Activated CD8-positive, alpha-beta T cell treated with anti-CD3 and anti-CD28 coated beads for 36 hours (primary cell): Measurements from ENCODE around the gene GDPD5. TPM values are rescaled to one million over a fixed set of nuclear protein-coding genes. Genes with fewer than 3 reads are reported as not detected.

Experiments
- ATAC-seq: fragments of 200-7000 bp; cut with Tn5 transposase; one replicate; pipeline ENCODE4 v1.10.0; 2021; ENCODE audit warnings: mild to moderate bottlenecking, moderate library complexity
- CTCF ChIA-PET: fragments of 350-600 bp; sonication (Branson Sonifier 250); formaldehyde crosslinking; loops from one replicate; lab custom pipeline; 2021; ENCODE audit warnings: antibody characterized with exemption; lab: Charles Lee
- POLR2A ChIA-PET: fragments of 350-600 bp; sonication (Branson Sonifier 250); formaldehyde crosslinking; loops from one replicate; lab custom pipeline; 2021; ENCODE audit warnings: antibody characterized with exemption; lab: Charles Lee
- DNase-seq: peaks from one replicate; pipeline ENCODE4 v3.0.0-alpha.2; 2020
- H3K27ac Mint-ChIP-seq: one replicate; pipeline ENCODE4 v1.8.0; 2021; ENCODE audit warnings: mild to moderate bottlenecking, mixed read lengths
- H3K27me3 Mint-ChIP-seq: one replicate; pipeline ENCODE4 v1.8.0; 2021; ENCODE audit warnings: mixed read lengths
- H3K36me3 Mint-ChIP-seq: one replicate; pipeline ENCODE4 v1.8.0; 2021; ENCODE audit warnings: low read depth, mixed read lengths
- H3K4me1 Mint-ChIP-seq: one replicate; pipeline ENCODE4 v1.8.0; 2021; ENCODE audit warnings: low read depth, mixed read lengths
- H3K4me3 Mint-ChIP-seq: one replicate; pipeline ENCODE4 v1.8.0; 2021; ENCODE audit warnings: mild to moderate bottlenecking, moderate library complexity, mixed read lengths
- H3K9me3 Mint-ChIP-seq: one replicate; pipeline ENCODE4 v1.8.0; 2021; ENCODE audit warnings: mixed read lengths
- intact Hi-C: fragments of 100-400 bp; cut with micrococcal nuclease; formaldehyde crosslinking; loops from one replicate; pipeline ENCODE4 v1.10.0; 2022
- total RNA-seq, 2 experiments: library from RNA; stranded (reverse); gene quantifications; one replicate each; pipeline ENCODE4 v1.2.3, GENCODE V29; 2021
- TF ChIP-seq, protein P1 (sequence below): fragments of 200-600 bp; IDR thresholded peaks from one replicate; pipeline ENCODE4 v1.8.0; 2022; ENCODE audit warnings: antibody characterized with exemption, mild to moderate bottlenecking

GDPD5 gene
- total RNA-seq, 2 experiments from 2014 or later, result 7.8 to 11.0 TPM

DNA sequence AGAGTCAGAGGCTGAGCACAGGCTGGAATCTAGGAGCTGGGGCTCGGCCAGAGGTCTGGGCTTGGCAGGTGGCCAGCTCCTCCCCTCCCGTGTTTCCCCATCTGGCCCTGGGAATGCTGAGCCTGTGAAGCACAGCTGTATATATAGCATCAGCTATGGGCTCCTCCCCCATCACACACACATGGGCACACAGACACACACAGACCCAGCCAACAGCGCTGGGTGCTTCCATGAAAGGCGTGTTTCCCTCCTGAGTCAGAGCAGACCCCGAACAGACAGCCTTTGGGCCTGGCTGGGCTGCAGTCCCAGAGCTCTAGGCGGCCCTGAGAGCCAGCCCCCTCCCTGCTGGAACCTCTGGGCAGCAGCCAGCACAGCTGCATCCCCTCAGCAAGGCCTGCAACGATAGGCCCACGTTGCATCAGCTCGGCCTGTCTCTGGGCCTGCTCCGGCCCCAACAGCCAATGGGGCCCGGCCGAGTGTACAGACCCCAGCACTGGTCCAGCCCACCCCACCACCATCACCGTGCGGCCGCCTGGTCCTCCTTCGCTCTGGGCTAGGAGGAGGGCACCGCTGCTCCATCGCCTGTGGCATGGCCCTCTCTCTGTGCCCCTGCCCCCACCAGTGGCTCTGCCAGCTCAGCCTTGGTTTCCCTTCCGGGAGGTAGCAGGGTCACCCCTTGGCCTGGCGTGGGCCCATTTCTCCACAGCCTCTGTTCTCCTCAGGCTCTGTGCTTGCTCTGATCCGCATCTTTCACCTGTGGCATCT is 28.7 kb upstream of the GDPD5 start:
- ChIA-PET CTCF (interaction anchor here (0.9 to 2.7 kb wide), 2 partner anchors 22 to 23 kb away, joined by 3 to 10 read pairs; no protein-coding TSS in a partner anchor), POLR2A (interaction anchor here (0.6 to 1.1 kb wide), 2 partner anchors 8 to 10 kb away, joined by 3 read pairs; no protein-coding TSS in a partner anchor)
- intact Hi-C loops, result no loop called here
- DNase-seq, result no peak
- H3K27me3 Mint-ChIP-seq, result no peaks in the 10 kb centered on the region
- TF ChIP-seq, protein P1, sequence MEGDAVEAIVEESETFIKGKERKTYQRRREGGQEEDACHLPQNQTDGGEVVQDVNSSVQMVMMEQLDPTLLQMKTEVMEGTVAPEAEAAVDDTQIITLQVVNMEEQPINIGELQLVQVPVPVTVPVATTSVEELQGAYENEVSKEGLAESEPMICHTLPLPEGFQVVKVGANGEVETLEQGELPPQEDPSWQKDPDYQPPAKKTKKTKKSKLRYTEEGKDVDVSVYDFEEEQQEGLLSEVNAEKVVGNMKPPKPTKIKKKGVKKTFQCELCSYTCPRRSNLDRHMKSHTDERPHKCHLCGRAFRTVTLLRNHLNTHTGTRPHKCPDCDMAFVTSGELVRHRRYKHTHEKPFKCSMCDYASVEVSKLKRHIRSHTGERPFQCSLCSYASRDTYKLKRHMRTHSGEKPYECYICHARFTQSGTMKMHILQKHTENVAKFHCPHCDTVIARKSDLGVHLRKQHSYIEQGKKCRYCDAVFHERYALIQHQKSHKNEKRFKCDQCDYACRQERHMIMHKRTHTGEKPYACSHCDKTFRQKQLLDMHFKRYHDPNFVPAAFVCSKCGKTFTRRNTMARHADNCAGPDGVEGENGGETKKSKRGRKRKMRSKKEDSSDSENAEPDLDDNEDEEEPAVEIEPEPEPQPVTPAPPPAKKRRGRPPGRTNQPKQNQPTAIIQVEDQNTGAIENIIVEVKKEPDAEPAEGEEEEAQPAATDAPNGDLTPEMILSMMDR, result no peak
- no peak overlapping the region for H3K4me3 Mint-ChIP-seq
- no peak for ATAC-seq
- peaks cover under 1% of the 10 kb centered on the region for H3K4me1 Mint-ChIP-seq
- no peaks in the 10 kb centered on the region for H3K36me3 Mint-ChIP-seq
- no peaks in the 10 kb centered on the region for H3K9me3 Mint-ChIP-seq
- H3K27ac Mint-ChIP-seq, result no peak overlapping the region

DNA sequence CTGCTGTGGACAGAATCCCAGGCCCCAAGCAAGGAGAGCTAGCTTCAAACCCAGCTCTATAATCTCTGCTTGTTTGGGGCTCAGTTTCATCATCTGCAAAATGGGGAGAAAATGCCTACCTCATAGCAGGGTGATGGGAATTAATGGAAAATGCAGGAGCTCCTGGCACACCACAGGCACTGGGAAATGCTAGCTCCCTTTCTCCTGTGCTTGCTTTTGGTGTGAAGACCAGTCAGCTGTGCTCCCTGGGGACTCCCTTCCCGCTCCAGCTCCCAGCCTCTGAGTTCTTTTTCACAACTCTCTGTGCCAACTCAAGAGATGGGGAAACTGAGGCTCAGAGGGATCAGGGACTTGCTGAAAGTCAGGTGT is 28.1 kb upstream of the GDPD5 start:
- ChIA-PET CTCF (interaction anchor here (0.7 to 2.7 kb wide), 4 partner anchors 22 to 249 kb away, joined by 3 to 10 read pairs (median 3); no protein-coding TSS in a partner anchor), POLR2A (interaction anchor here (1.1 kb wide), 1 partner anchor 11 kb away, joined by 3 read pairs; no protein-coding TSS in a partner anchor)
- Mint-ChIP-seq H3K4me3 (no peak overlapping the region), H3K27ac (no peak overlapping the region), H3K27me3 (no peaks in the 10 kb centered on the region), H3K9me3 (no peaks in the 10 kb centered on the region), H3K36me3 (no peaks in the 10 kb centered on the region), H3K4me1 (peaks cover 4% of the 10 kb centered on the region)
- intact Hi-C loops, result no loop called here
- TF ChIP-seq, protein P1, result no peak
- no peak for ATAC-seq
- DNase-seq, result no peak

DNA sequence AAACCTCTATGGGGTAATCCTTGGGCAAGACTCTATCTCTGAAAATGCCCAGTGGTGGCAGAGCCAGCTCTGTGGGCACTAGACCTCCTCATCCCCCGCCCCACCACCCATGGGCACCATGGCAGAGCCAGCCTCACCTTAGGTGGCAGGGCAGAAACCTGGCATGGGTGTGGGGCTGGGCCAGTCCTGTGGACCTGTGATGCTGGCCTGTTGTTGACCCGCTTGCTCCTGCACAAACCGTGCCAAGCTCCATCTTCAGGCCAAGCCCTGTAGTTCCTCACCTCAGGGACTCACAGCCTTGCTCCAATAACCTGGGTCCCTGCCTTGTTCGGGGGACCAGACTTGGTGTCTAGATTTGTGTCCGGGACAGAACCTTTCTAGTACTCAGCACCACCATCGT is 27.4 kb upstream of the GDPD5 start:
- ChIA-PET CTCF (interaction anchor here (0.7 to 2.7 kb wide), 3 partner anchors 24 to 250 kb away, joined by 3 to 10 read pairs (median 3); no protein-coding TSS in a partner anchor), POLR2A (interaction anchor here (0.8 to 1.1 kb wide), 2 partner anchors 11 to 153 kb away, joined by 3 read pairs; partner anchors contain the start of gene RPS3)
- no peak overlapping the region for H3K4me3 Mint-ChIP-seq
- ATAC-seq (no peak), DNase-seq (no peak)
- no peaks in the 10 kb centered on the region for H3K9me3 Mint-ChIP-seq
- TF ChIP-seq, protein P1, result no peak
- peaks cover 4% of the 10 kb centered on the region for H3K4me1 Mint-ChIP-seq
- intact Hi-C loops, result no loop called here
- H3K27ac Mint-ChIP-seq, result no peak overlapping the region
- H3K27me3 Mint-ChIP-seq, result no peaks in the 10 kb centered on the region
- H3K36me3 Mint-ChIP-seq, result no peaks in the 10 kb centered on the region

- Mint-ChIP-seq H3K9me3 (no peaks in the 10 kb centered on the region), H3K27ac (peak overlapping the region; percentile 38), H3K36me3 (no peaks in the 10 kb centered on the region), H3K4me1 (peaks cover 4% of the 10 kb centered on the region), H3K4me3 (no peak overlapping the region), H3K27me3 (no peaks in the 10 kb centered on the region)
- TF ChIP-seq, protein P1, result no peak
- no peak for DNase-seq
- peak; percentile 61 for ATAC-seq
- CTCF ChIA-PET, result interaction anchor here (0.8 to 2.2 kb wide), 8 partner anchors 10 to 156 kb away, joined by 3 to 9 read pairs (median 6); no protein-coding TSS in a partner anchor
- intact Hi-C loops, result no loop called here
- POLR2A ChIA-PET, result interaction anchor here (0.7 to 1.3 kb wide), 4 partner anchors 12 to 182 kb away, joined by 3 to 6 read pairs (median 4); no protein-coding TSS in a partner anchor
Observed at GRCh38 chr11:75549370-75549958, 23.7 kb upstream of the GDPD5 start.
